ENCODE measurements around the gene PLSCR1. TPM values are rescaled to one million over a fixed set of nuclear protein-coding genes. Genes with fewer than 3 reads are reported as not detected.

PLSCR1 gene
- total and polyA plus RNA-seq, 5 donors from 2014 or later = 7.2 to 20.7 (median 17.0) TPM

GRCh38 chr3:146469150-146470017, 75.0 kb downstream of the PLSCR1 start, which contains the start of gene PLSCR2:
TSS of gene PLSCR2 (minus strand) at chr3:146469561. CDS start at chr3:146459904, 9,657 bp downstream.
- H3K27me3 Mint-ChIP-seq = peaks cover 4% of the 10 kb centered on the region
- H3K36me3 Mint-ChIP-seq = no peaks in the 10 kb centered on the region
- no peaks in the 10 kb centered on the region for H3K9me3 ChIP-seq (ENCODE audit: control insufficient read depth in 2 of 2, low read length in 2 of 2)
- peak within 1 kb of the TSS; percentile 52 to 55 (median 52) for H3K27ac Mint-ChIP-seq
- ATAC-seq (ENCODE audit: low read depth in 2 of 2) (peak; percentile 88), DNase-seq (peak; percentile 56 to 85 (median 70))
- H3K36me3 ChIP-seq (ENCODE audit: control insufficient read depth, insufficient read depth, low read length) = no peaks in the 10 kb centered on the region
- H3K4me3 Mint-ChIP-seq = peak within 1 kb of the TSS; percentile 43 to 89 (median 84)
- peak within 1 kb of the TSS; percentile 50 for H3K27ac ChIP-seq (ENCODE audit: insufficient read depth, low read length, poor library complexity, severe bottlenecking)
- peaks cover 0 to 2% (median 0%) of the 10 kb centered on the region in 7 donors for H3K9me3 Mint-ChIP-seq
- no peaks in the 10 kb centered on the region for H3K27me3 ChIP-seq (ENCODE audit: control insufficient read depth, insufficient read depth, low read length)
- peaks cover 5% of the 10 kb centered on the region for H3K4me1 ChIP-seq (ENCODE audit: control insufficient read depth, insufficient read depth, low read length, poor library complexity, severe bottlenecking)
- peaks cover 0 to 17% (median 5%) of the 10 kb centered on the region in 4 donors for H3K4me1 Mint-ChIP-seq
- H3K4me3 ChIP-seq (ENCODE audit: low read depth, low read length) = peak within 1 kb of the TSS; percentile 72

- Histone ChIP-seq H3K9me3 (ENCODE audit: control insufficient read depth in 2 of 2, low read length in 2 of 2) (no peaks in the 10 kb centered on the region), H3K4me1 (ENCODE audit: control insufficient read depth, insufficient read depth, low read length, poor library complexity, severe bottlenecking) (peaks cover 5% of the 10 kb centered on the region), H3K4me3 (ENCODE audit: low read depth, low read length) (peak overlapping the region; percentile 32), H3K27ac (ENCODE audit: insufficient read depth, low read length, poor library complexity, severe bottlenecking) (peak overlapping the region; percentile 50), H3K27me3 (ENCODE audit: control insufficient read depth, insufficient read depth, low read length) (no peaks in the 10 kb centered on the region), H3K36me3 (ENCODE audit: control insufficient read depth, insufficient read depth, low read length) (no peaks in the 10 kb centered on the region)
- H3K4me1 Mint-ChIP-seq = peaks cover 0 to 17% (median 5%) of the 10 kb centered on the region in 4 donors
- H3K27ac Mint-ChIP-seq = peak overlapping the region in 2 of 3 donors; percentile 52 to 55
- H3K36me3 Mint-ChIP-seq = no peaks in the 10 kb centered on the region
- H3K9me3 Mint-ChIP-seq = no peaks in the 10 kb centered on the region
- H3K27me3 Mint-ChIP-seq = peaks cover 4% of the 10 kb centered on the region
- DNase-seq (no peak), ATAC-seq (ENCODE audit: low read depth in 2 of 2) (no peak)
- H3K4me3 Mint-ChIP-seq = peak overlapping the region; percentile 43 to 89 (median 84)
These were observed 75.7 kb downstream of the PLSCR1 start for GRCh38 chr3:146468671-146469149.

- Histone ChIP-seq H3K27me3 (ENCODE audit: control insufficient read depth, insufficient read depth, low read length) (no peaks in the 10 kb centered on the region), H3K4me1 (ENCODE audit: control insufficient read depth, insufficient read depth, low read length, poor library complexity, severe bottlenecking) (peaks cover 5% of the 10 kb centered on the region), H3K36me3 (ENCODE audit: control insufficient read depth, insufficient read depth, low read length) (no peaks in the 10 kb centered on the region), H3K9me3 (ENCODE audit: control insufficient read depth in 2 of 2, low read length in 2 of 2) (no peaks in the 10 kb centered on the region), H3K27ac (ENCODE audit: insufficient read depth, low read length, poor library complexity, severe bottlenecking) (no peak overlapping the region), H3K4me3 (ENCODE audit: low read depth, low read length) (no peak overlapping the region)
- H3K27ac Mint-ChIP-seq = no peak overlapping the region
- peak overlapping the region in 1 of 4 donors; percentile 26 for H3K4me3 Mint-ChIP-seq
- peaks cover 0 to 1% (median 0%) of the 10 kb centered on the region in 7 donors for H3K9me3 Mint-ChIP-seq
- peaks cover 4% of the 10 kb centered on the region for H3K27me3 Mint-ChIP-seq
- ATAC-seq (ENCODE audit: low read depth in 2 of 2) = no peak
- H3K4me1 Mint-ChIP-seq = peaks cover 0 to 17% (median 5%) of the 10 kb centered on the region in 4 donors
- peaks cover 4% of the 10 kb centered on the region for H3K36me3 Mint-ChIP-seq
- no peak for DNase-seq
These were observed 76.2 kb downstream of the PLSCR1 start for GRCh38 chr3:146468234-146468633.

GRCh38 chr3:146466604-146467003, 77.8 kb downstream of the PLSCR1 start:
- Histone ChIP-seq H3K4me1 (ENCODE audit: control insufficient read depth, insufficient read depth, low read length, poor library complexity, severe bottlenecking) (peaks cover 5% of the 10 kb centered on the region), H3K36me3 (ENCODE audit: control insufficient read depth, insufficient read depth, low read length) (no peaks in the 10 kb centered on the region), H3K27ac (ENCODE audit: insufficient read depth, low read length, poor library complexity, severe bottlenecking) (no peak overlapping the region), H3K4me3 (ENCODE audit: low read depth, low read length) (no peak overlapping the region), H3K27me3 (ENCODE audit: control insufficient read depth, insufficient read depth, low read length) (no peaks in the 10 kb centered on the region), H3K9me3 (ENCODE audit: control insufficient read depth in 2 of 2, low read length in 2 of 2) (no peaks in the 10 kb centered on the region)
- peaks cover 0 to 1% (median 0%) of the 10 kb centered on the region in 7 donors for H3K9me3 Mint-ChIP-seq
- no peak for DNase-seq
- no peak for ATAC-seq (ENCODE audit: low read depth in 2 of 2)
- no peak overlapping the region for H3K27ac Mint-ChIP-seq
- no peak overlapping the region for H3K4me3 Mint-ChIP-seq
- peaks cover 0 to 17% (median 5%) of the 10 kb centered on the region in 4 donors for H3K4me1 Mint-ChIP-seq
- H3K27me3 Mint-ChIP-seq = no peaks in the 10 kb centered on the region
- H3K36me3 Mint-ChIP-seq = peaks cover 4% of the 10 kb centered on the region

GRCh38 chr3:146465693-146466465, 78.5 kb downstream of the PLSCR1 start:
- Mint-ChIP-seq H3K27me3 (no peaks in the 10 kb centered on the region), H3K27ac (no peak overlapping the region), H3K9me3 (peaks cover 0 to 2% (median 0%) of the 10 kb centered on the region in 7 donors), H3K36me3 (peaks cover 4% of the 10 kb centered on the region), H3K4me1 (peaks cover 0 to 17% (median 5%) of the 10 kb centered on the region in 4 donors), H3K4me3 (no peak overlapping the region)
- no peak for ATAC-seq (ENCODE audit: low read depth in 2 of 2)
- Histone ChIP-seq H3K9me3 (ENCODE audit: control insufficient read depth in 2 of 2, low read length in 2 of 2) (no peaks in the 10 kb centered on the region), H3K36me3 (ENCODE audit: control insufficient read depth, insufficient read depth, low read length) (no peaks in the 10 kb centered on the region), H3K4me1 (ENCODE audit: control insufficient read depth, insufficient read depth, low read length, poor library complexity, severe bottlenecking) (peaks cover 5% of the 10 kb centered on the region), H3K27me3 (ENCODE audit: control insufficient read depth, insufficient read depth, low read length) (no peaks in the 10 kb centered on the region), H3K4me3 (ENCODE audit: low read depth, low read length) (no peak overlapping the region), H3K27ac (ENCODE audit: insufficient read depth, low read length, poor library complexity, severe bottlenecking) (no peak overlapping the region)
- no peak for DNase-seq

Other genes with a start within 250 kb of the PLSCR1 start
- gene PLSCR2, start 75.0 kb downstream of the PLSCR1 start, total RNA-seq = not detected
- gene PLSCR2, start 75.0 kb downstream of the PLSCR1 start, polyA plus RNA-seq = under 1 TPM in 1 of 4 donors, not detected in 3; 0.76 TPM
- not detected for gene PLSCR5, start 60.7 kb upstream of the PLSCR1 start, total RNA-seq
- gene PLSCR5, start 60.7 kb upstream of the PLSCR1 start, polyA plus RNA-seq = not detected